HepG2 (cell line): Measurements from ENCODE around the gene KLHL18.

Experiments used
- AFF4 ChIP-seq: sonication (generic); formaldehyde crosslinking; IDR thresholded peaks from 2 replicates; pipeline ENCODE4 v1.4.0; 2020; ENCODE audit warnings: missing genetic modification reagents
- ATF3 ChIP-seq: sonication (generic); formaldehyde crosslinking; IDR thresholded peaks from 2 replicates; pipeline ENCODE4 v1.4.0; 2020; ENCODE audit warnings: missing genetic modification reagents
- CTCF ChIP-seq: sonication (generic); formaldehyde crosslinking; IDR thresholded peaks from 2 replicates; pipeline ENCODE4 v1.5.0; 2020; ENCODE audit warnings: mild to moderate bottlenecking, missing genetic modification reagents, moderate library complexity
- ELK4 ChIP-seq: sonication (generic); formaldehyde crosslinking; IDR thresholded peaks from 2 replicates; pipeline ENCODE4 v1.9.0; 2021; ENCODE audit warnings: missing genetic modification reagents, borderline replicate concordance
- EP300 ChIP-seq, 3 experiments: sonication (generic) in 1 of 3; formaldehyde crosslinking in 1 of 3; IDR thresholded peaks; 2 replicates each; pipeline versions ENCODE4 v1.5.1 to v1.6.1; 2011 to 2020; ENCODE audit warnings: low read depth in 2 of 3, low read length in 2 of 3, borderline replicate concordance in 1 of 3, improper control_type of control experiment in 1 of 3, mild to moderate bottlenecking in 1 of 3, missing genetic modification reagents in 1 of 3, moderate library complexity in 1 of 3
- MAZ ChIP-seq, 2 experiments: sonication (generic) in 1 of 2; formaldehyde crosslinking in 1 of 2; IDR thresholded peaks; 2 replicates each; pipeline versions ENCODE4 v1.5.0 to v1.6.1; 2012 to 2020; ENCODE audit warnings: low read depth in 2 of 2, mild to moderate bottlenecking in 2 of 2, borderline replicate concordance in 1 of 2, improper control_type of control experiment in 1 of 2, low read length in 1 of 2, missing genetic modification reagents in 1 of 2, moderate library complexity in 1 of 2
- NR2C2 ChIP-seq: sonication (generic); formaldehyde crosslinking; IDR thresholded peaks from 2 replicates; pipeline ENCODE4 v1.4.0; 2020; ENCODE audit warnings: missing genetic modification reagents, mild to moderate bottlenecking, moderate library complexity, borderline replicate concordance
- SCMH1 ChIP-seq: sonication (generic); formaldehyde crosslinking; IDR thresholded peaks from 2 replicates; pipeline ENCODE4 v1.9.0; 2021; ENCODE audit warnings: missing genetic modification reagents, mild to moderate bottlenecking, borderline replicate concordance
- SETDB1 ChIP-seq: sonication (generic); formaldehyde crosslinking; IDR thresholded peaks from 2 replicates; pipeline ENCODE4 v1.5.1; 2020; ENCODE audit warnings: missing genetic modification reagents, mild to moderate bottlenecking, borderline replicate concordance
- SKIL ChIP-seq: sonication (generic); formaldehyde crosslinking; IDR thresholded peaks from 2 replicates; pipeline ENCODE4 v1.8.0; 2022; ENCODE audit warnings: missing genetic modification reagents, mild to moderate bottlenecking, moderate library complexity, borderline replicate concordance
- ZBTB42 ChIP-seq: sonication (generic); formaldehyde crosslinking; IDR thresholded peaks from 2 replicates; pipeline ENCODE4 v1.5.0; 2020; ENCODE audit warnings: mild to moderate bottlenecking, missing genetic modification reagents
- ZMYM2 ChIP-seq: sonication (generic); formaldehyde crosslinking; IDR thresholded peaks from 2 replicates; pipeline ENCODE4 v1.8.0; 2022; ENCODE audit warnings: mild to moderate bottlenecking, missing genetic modification reagents
- ZNF652 ChIP-seq: IDR thresholded peaks from 2 replicates; pipeline ENCODE4 v1.6.1; 2016; ENCODE audit warnings: low read depth, borderline replicate concordance

GRCh38 chr3:47342812-47343211 is 60.1 kb downstream of the KLHL18 start:
- no peak for TF ChIP-seq ZMYM2 (CRISPR knock-in tag)
- TF ChIP-seq SETDB1 (CRISPR knock-in tag), result no peak
- TF ChIP-seq MAZ (IDR thresholded peaks at IDR 0.05; ENCODE audit: borderline replicate concordance, low read depth, low read length), result no peak
- TF ChIP-seq MAZ (CRISPR knock-in tag; IDR thresholded peaks at IDR 0.05; ENCODE audit: low read depth), result no peak
- no peak for TF ChIP-seq ATF3 (CRISPR knock-in tag)
- no peak for TF ChIP-seq SCMH1 (CRISPR knock-in tag)
- no peak for TF ChIP-seq CTCF (CRISPR knock-in tag)
- TF ChIP-seq ZNF652 (CRISPR knock-in tag), result no peak
- TF ChIP-seq ELK4 (CRISPR knock-in tag), result no peak
- TF ChIP-seq SKIL (CRISPR knock-in tag), result no peak
- TF ChIP-seq EP300 (IDR thresholded peaks at IDR 0.05; ENCODE audit: low read depth in 2 of 2, low read length in 2 of 2), result no peak
- TF ChIP-seq EP300 (CRISPR knock-in tag; IDR thresholded peaks at IDR 0.05; ENCODE audit: borderline replicate concordance), result no peak
- TF ChIP-seq NR2C2 (CRISPR knock-in tag), result no peak
- no peak for TF ChIP-seq ZBTB42
- no peak for TF ChIP-seq AFF4
